GM23248 (cell line): Measurements from ENCODE around the gene DLX6. TPM values are rescaled to one million over a fixed set of nuclear protein-coding genes. Genes with fewer than 3 reads are reported as not detected.

Experiments used
- DNase-seq: peaks from one replicate; pipeline ENCODE4 v3.0.0-alpha.2; 2015
- H2AFZ ChIP-seq: fragments of 200-600 bp; sonication (generic); 2 replicates; pipeline ENCODE4 v1.6.1; 2016; ENCODE audit warnings: antibody characterized with exemption
- H3F3A ChIP-seq: fragments of 200-600 bp; sonication (generic); 2 replicates; pipeline ENCODE4 v1.6.1; 2016; ENCODE audit warnings: mild to moderate bottlenecking, antibody characterized with exemption, mixed run types; ENCODE audit not compliant: insufficient read depth
- H3K27ac ChIP-seq: fragments of 200-600 bp; sonication (generic); 2 replicates; pipeline ENCODE4 v1.5.1; 2016; ENCODE audit warnings: mild to moderate bottlenecking
- H3K27me3 ChIP-seq: fragments of 200-600 bp; sonication (generic); replicated peaks from 2 replicates; pipeline ENCODE4 v1.6.1; 2016; ENCODE audit warnings: mild to moderate bottlenecking; ENCODE audit not compliant: insufficient read depth
- H3K36me3 ChIP-seq: fragments of 200-600 bp; sonication (generic); 2 replicates; pipeline ENCODE4 v1.6.1; 2016; ENCODE audit warnings: low read depth, mild to moderate bottlenecking
- H3K4me1 ChIP-seq: fragments of 200-600 bp; sonication (generic); 2 replicates; pipeline ENCODE4 v1.6.1; 2016; ENCODE audit warnings: mild to moderate bottlenecking; ENCODE audit not compliant: insufficient read depth
- H3K4me2 ChIP-seq: fragments of 200-600 bp; sonication (generic); one replicate; pipeline ENCODE4 v1.6.1; 2016; ENCODE audit warnings: mild to moderate bottlenecking; ENCODE audit not compliant: unreplicated experiment
- H3K4me3 ChIP-seq: fragments of 200-600 bp; sonication (generic); 2 replicates; pipeline ENCODE4 v1.5.1; 2016; ENCODE audit warnings: mild to moderate bottlenecking
- H3K79me2 ChIP-seq: fragments of 200-600 bp; sonication (generic); 2 replicates; pipeline ENCODE4 v1.6.1; 2016; ENCODE audit warnings: mild to moderate bottlenecking; ENCODE audit not compliant: insufficient read depth
- H3K9ac ChIP-seq: fragments of 200-600 bp; sonication (generic); 2 replicates; pipeline ENCODE4 v1.6.1; 2016; ENCODE audit warnings: mild to moderate bottlenecking
- H3K9me2 ChIP-seq: fragments of 200-600 bp; sonication (generic); 2 replicates; pipeline ENCODE4 v1.6.1; 2016; ENCODE audit warnings: mixed run types, mild to moderate bottlenecking, moderate library complexity; ENCODE audit not compliant: insufficient read depth
- H3K9me3 ChIP-seq: fragments of 200-600 bp; sonication (generic); one replicate; pipeline ENCODE4 v1.6.1; 2017; ENCODE audit warnings: low read depth
- H4K20me1 ChIP-seq: fragments of 200-600 bp; sonication (generic); 2 replicates; pipeline ENCODE4 v1.6.0; 2016; ENCODE audit not compliant: insufficient read depth
- EZH2 ChIP-seq: fragments of 200-600 bp; sonication (generic); IDR thresholded peaks from 2 replicates; pipeline ENCODE4 v1.6.1; 2018; ENCODE audit warnings: antibody characterized with exemption, mild to moderate bottlenecking; ENCODE audit not compliant: insufficient read depth, poor library complexity, severe bottlenecking
- EZH2phosphoT487 ChIP-seq: fragments of 200-600 bp; sonication (generic); IDR thresholded peaks from 2 replicates; pipeline ENCODE4 v1.6.1; 2018; ENCODE audit warnings: antibody characterized with exemption, moderate library complexity, mild to moderate bottlenecking, low read depth; ENCODE audit not compliant: insufficient read depth
- WGBS, 2 experiments: methylation state at CpG; one replicate each; pipeline ENCODE4 v1.1.6; 2015 to 2017; ENCODE audit warnings: low lambda C conversion rate in 2 of 2, low coverage in 1 of 2; ENCODE audit errors: missing lambda C conversion rate in 2 of 2; 5-methylcytosine and 5-hydroxymethylcytosine counted together
- in situ Hi-C: fragments of 300-500 bp; cut with MboI; formaldehyde crosslinking; loops from 2 replicates; pipeline ENCODE4 v1.15.0; 2020
- polyA plus RNA-seq: library from polyadenylated mRNA; unstranded; fragments of >200 nt; fragmentation: Nextera tagmentation; extraction: Ambion mirVana; gene quantifications from 2 replicates; pipeline ENCODE4 v1.2.1, GENCODE V29; 2016
- total RNA-seq: library from RNA; depleted of rRNA; stranded (reverse); fragments of >200 nt; shearing (Covaris generic); gene quantifications from 2 replicates; pipeline ENCODE4 v1.2.3, GENCODE V29; 2014

Gene DLX6
- total and polyA plus RNA-seq, 2 experiments from 2014 or later: not detected

- Histone ChIP-seq H3K27ac (no peak overlapping the region), H3F3A (no peaks in the 10 kb centered on the region)
- in situ Hi-C loops: no loop called here
Observed at GRCh38 chr7:96970739-96971138, 34.6 kb upstream of the DLX6 start.

GRCh38 chr7:96973986-96974385 is 31.4 kb upstream of the DLX6 start:
- no peaks in the 10 kb centered on the region for H3F3A ChIP-seq
- DNase-seq: peak; percentile 54
- no peak overlapping the region for H3K4me2 ChIP-seq
- no peak overlapping the region for H3K9ac ChIP-seq
- H3K36me3 ChIP-seq: no peaks in the 10 kb centered on the region
- H3K79me2 ChIP-seq: no peaks in the 10 kb centered on the region
- no peaks in the 10 kb centered on the region for H3K27me3 ChIP-seq
- H3K4me3 ChIP-seq: no peak overlapping the region
- H3K9me3 ChIP-seq: no peaks in the 10 kb centered on the region
- 0 to 2% methylated on average over 2 of the region's 2 CpGs for WGBS, 2 experiments
- no peaks in the 10 kb centered on the region for H3K4me1 ChIP-seq
- no peaks in the 10 kb centered on the region for H4K20me1 ChIP-seq
- no peak overlapping the region for H2AFZ ChIP-seq
- TF ChIP-seq EZH2 (no peak), EZH2phosphoT487 (no peak)
- no peaks in the 10 kb centered on the region for H3K9me2 ChIP-seq
- in situ Hi-C loops: no loop called here
- H3K27ac ChIP-seq: no peak overlapping the region

More at GRCh38 chr7:96970739-96971138, 34.6 kb upstream of the DLX6 start:
- Histone ChIP-seq H3K27me3 (no peaks in the 10 kb centered on the region), H3K4me3 (no peak overlapping the region), H3K9me3 (no peaks in the 10 kb centered on the region), H4K20me1 (no peaks in the 10 kb centered on the region), H2AFZ (no peak overlapping the region), H3K79me2 (no peaks in the 10 kb centered on the region), H3K36me3 (no peaks in the 10 kb centered on the region), H3K4me1 (no peaks in the 10 kb centered on the region), H3K4me2 (no peak overlapping the region), H3K9ac (no peak overlapping the region), H3K9me2 (no peaks in the 10 kb centered on the region)
- TF ChIP-seq EZH2phosphoT487 (no peak), EZH2 (no peak)
- no peak for DNase-seq

GRCh38 chr7:96976106-96976505 is 29.2 kb upstream of the DLX6 start:
- 3 to 4% methylated on average over 2 of the region's 2 CpGs for WGBS, 2 experiments
- H3K36me3 ChIP-seq: no peaks in the 10 kb centered on the region
- H3F3A ChIP-seq: no peaks in the 10 kb centered on the region
- in situ Hi-C loops: no loop called here
- no peaks in the 10 kb centered on the region for H3K4me1 ChIP-seq
- no peaks in the 10 kb centered on the region for H3K9me3 ChIP-seq
- H3K27me3 ChIP-seq: no peaks in the 10 kb centered on the region
- H4K20me1 ChIP-seq: no peaks in the 10 kb centered on the region
- H3K4me2 ChIP-seq: no peak overlapping the region
- no peak overlapping the region for H3K27ac ChIP-seq
- no peak for DNase-seq
- H3K4me3 ChIP-seq: no peak overlapping the region
- H3K9me2 ChIP-seq: no peaks in the 10 kb centered on the region
- H2AFZ ChIP-seq: no peak overlapping the region
- H3K79me2 ChIP-seq: no peaks in the 10 kb centered on the region
- no peak overlapping the region for H3K9ac ChIP-seq
- TF ChIP-seq EZH2 (no peak), EZH2phosphoT487 (no peak)

- H3K9me3 ChIP-seq: no peaks in the 10 kb centered on the region
- H4K20me1 ChIP-seq: no peaks in the 10 kb centered on the region
- H2AFZ ChIP-seq: no peak overlapping the region
- TF ChIP-seq EZH2phosphoT487 (no peak), EZH2 (no peak)
- H3F3A ChIP-seq: no peaks in the 10 kb centered on the region
- H3K9me2 ChIP-seq: no peaks in the 10 kb centered on the region
- H3K9ac ChIP-seq: no peak overlapping the region
- H3K4me1 ChIP-seq: no peaks in the 10 kb centered on the region
- no peak overlapping the region for H3K27ac ChIP-seq
- no peak overlapping the region for H3K4me3 ChIP-seq
- DNase-seq: no peak
- in situ Hi-C loops: no loop called here
- H3K27me3 ChIP-seq: no peaks in the 10 kb centered on the region
- no peaks in the 10 kb centered on the region for H3K79me2 ChIP-seq
- no peaks in the 10 kb centered on the region for H3K36me3 ChIP-seq
- H3K4me2 ChIP-seq: no peak overlapping the region
Observed at GRCh38 chr7:96977445-96977844, 27.9 kb upstream of the DLX6 start.

- no peaks in the 10 kb centered on the region for H4K20me1 ChIP-seq
- H3K9me2 ChIP-seq: no peaks in the 10 kb centered on the region
- in situ Hi-C loops: no loop called here
Observed at GRCh38 chr7:96979551-96980276, 25.6 kb upstream of the DLX6 start.

More at GRCh38 chr7:96979551-96980276, 25.6 kb upstream of the DLX6 start:
- H3K27ac ChIP-seq: no peak overlapping the region
- no peaks in the 10 kb centered on the region for H3K79me2 ChIP-seq
- no peak for DNase-seq
- peaks cover 5% of the 10 kb centered on the region; the same call in 1 of the 2 replicates for H3K27me3 ChIP-seq
- no peaks in the 10 kb centered on the region for H3K9me3 ChIP-seq
- no peaks in the 10 kb centered on the region for H3K4me1 ChIP-seq
- TF ChIP-seq EZH2 (no peak), EZH2phosphoT487 (no peak)
- no peaks in the 10 kb centered on the region for H3F3A ChIP-seq
- WGBS, 2 experiments: 38 to 45% methylated on average over 2 of the region's 2 CpGs
- H3K9ac ChIP-seq: no peak overlapping the region
- H3K4me2 ChIP-seq: no peak overlapping the region
- no peaks in the 10 kb centered on the region for H3K36me3 ChIP-seq
- no peak overlapping the region for H2AFZ ChIP-seq
- H3K4me3 ChIP-seq: no peak overlapping the region
